Fibroblast of lung (primary cell): ENCODE results near the gene LGI1. TPM values are rescaled to one million over a fixed set of nuclear protein-coding genes. Genes with fewer than 3 reads are reported as not detected.

Source experiments
- DNase-seq, 2 donors: peaks; one replicate each; pipeline versions ENCODE4 v3.0.0 to v3.0.0-alpha.2; 2010; ENCODE audit warnings: low read depth in 2 of 2
- H2AFZ ChIP-seq: 2 replicates; pipeline ENCODE4 v1.5.1; 2012; ENCODE audit warnings: low read length, control low read depth, inconsistent platforms
- H3K27ac ChIP-seq: 2 replicates; pipeline ENCODE4 v1.5.1; 2011; ENCODE audit warnings: low read length, control low read depth; ENCODE audit not compliant: insufficient read depth
- H3K27me3 ChIP-seq: 2 replicates; pipeline ENCODE4 v1.5.1; 2011; ENCODE audit warnings: mild to moderate bottlenecking, low read length; ENCODE audit not compliant: control insufficient read depth, insufficient read depth
- H3K36me3 ChIP-seq: 2 replicates; pipeline ENCODE4 v1.5.1; 2011; ENCODE audit warnings: low read length; ENCODE audit not compliant: control insufficient read depth, insufficient read depth
- H3K4me1 ChIP-seq: 2 replicates; pipeline ENCODE4 v1.5.1; 2011; ENCODE audit warnings: low read length; ENCODE audit not compliant: control insufficient read depth, insufficient read depth; ENCODE audit errors: extremely low read depth
- H3K4me2 ChIP-seq: 2 replicates; pipeline ENCODE4 v1.5.1; 2011; ENCODE audit warnings: low read length, control low read depth; ENCODE audit not compliant: insufficient read depth; ENCODE audit errors: extremely low read depth
- H3K4me3 ChIP-seq, 4 experiments: fragments of 200-600 bp in 1 of 4; sonication (generic) in 1 of 4; replicated peaks in 1 of 4; 2 replicates each; pipeline ENCODE4 v1.5.1; 2011 to 2016; ENCODE audit warnings: low read length in 4 of 4, low read depth in 3 of 4, mild to moderate bottlenecking in 3 of 4, control low read depth in 2 of 4, inconsistent platforms in 1 of 4, mixed read lengths in 1 of 4; ENCODE audit not compliant: insufficient read depth in 1 of 4; ENCODE audit errors: control extremely low read depth in 1 of 4
- H3K79me2 ChIP-seq: 2 replicates; pipeline ENCODE4 v1.5.1; 2012; ENCODE audit warnings: mild to moderate bottlenecking, low read length, inconsistent platforms; ENCODE audit not compliant: control insufficient read depth, insufficient read depth
- H3K9ac ChIP-seq: 2 replicates; pipeline ENCODE4 v1.5.1; 2011; ENCODE audit warnings: mild to moderate bottlenecking, low read length, control low read depth; ENCODE audit not compliant: insufficient read depth
- H3K9me3 ChIP-seq: 2 replicates; pipeline ENCODE4 v1.5.1; 2012; ENCODE audit warnings: low read depth, low read length; ENCODE audit not compliant: control insufficient read depth, insufficient read depth
- H4K20me1 ChIP-seq: 2 replicates; pipeline ENCODE4 v1.5.1; 2011; ENCODE audit warnings: low read length; ENCODE audit not compliant: control insufficient read depth, insufficient read depth; ENCODE audit errors: extremely low read depth
- CTCF ChIP-seq, 2 donors: IDR thresholded peaks in 1 of 2; conservative IDR thresholded peaks in 1 of 2; 1 replicate in 1 of 2; 2 replicates in 1 of 2; pipeline ENCODE4 v1.5.1; 2011 to 2012; ENCODE audit warnings: low read length in 2 of 2, control low read depth in 1 of 2, inconsistent platforms in 1 of 2, low read depth in 1 of 2, mild to moderate bottlenecking in 1 of 2
- EZH2 ChIP-seq: IDR thresholded peaks from 2 replicates; pipeline ENCODE4 v1.5.1; 2012; ENCODE audit warnings: low read length, control low read depth, mild to moderate bottlenecking; ENCODE audit errors: missing control alignments
- polyA plus RNA-seq, 2 donors: library from polyadenylated mRNA; depleted of rRNA in 1 of 2; stranded (reverse) in 1 of 2; unstranded in 1 of 2; fragments of >200 nt; gene quantifications; 2 replicates each; pipeline ENCODE4 v1.2.1, GENCODE V29; 2011 to 2012; ENCODE audit warnings: missing spikeins in 1 of 2
- total RNA-seq: library from RNA; depleted of rRNA; stranded (reverse); fragments of >200 nt; gene quantifications from 2 replicates; pipeline ENCODE4 v1.2.1, GENCODE V29; 2014

The LGI1 gene
- total and polyA plus RNA-seq, 2 donors (not counting 1 experiment from before 2014, with no cell fraction given), result not detected

DNA sequence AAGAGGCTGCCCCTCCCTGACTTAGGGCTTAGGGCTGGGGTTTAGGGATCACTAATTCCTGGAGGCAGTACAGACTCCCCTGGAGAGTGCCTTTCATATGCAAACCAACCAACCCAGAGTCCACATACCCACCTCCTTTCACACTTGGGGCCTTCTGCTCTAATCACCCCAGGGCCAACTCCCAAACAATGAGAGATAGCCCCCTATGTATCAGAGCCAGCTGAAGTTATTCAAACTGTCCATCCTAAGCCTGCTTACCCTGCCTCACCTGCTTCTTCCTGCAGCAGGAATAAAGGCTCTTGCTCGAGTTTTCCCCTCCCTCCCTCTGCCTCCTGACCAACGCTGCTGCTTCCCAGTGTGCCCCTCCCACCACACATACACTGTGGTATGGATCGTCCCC, 84.2 kb downstream of the LGI1 start:
- TF ChIP-seq CTCF (conservative IDR thresholded peaks at IDR 0.05 in 1 of 2, IDR thresholded peaks at IDR 0.05 in 1 of 2; ENCODE audit: low read depth in 1 of 2, low read length in 2 of 2), result no peak
- no peak for TF ChIP-seq EZH2
- peaks cover 4% of the 10 kb centered on the region for H3K27me3 ChIP-seq
- no peak overlapping the region for H3K4me2 ChIP-seq
- H3K9ac ChIP-seq, result no peak overlapping the region
- DNase-seq, result no peak
- no peaks in the 10 kb centered on the region for H3K79me2 ChIP-seq
- H3K9me3 ChIP-seq, result no peaks in the 10 kb centered on the region
- H3K36me3 ChIP-seq, result no peaks in the 10 kb centered on the region
- no peaks in the 10 kb centered on the region for H4K20me1 ChIP-seq
- no peak overlapping the region for H3K27ac ChIP-seq
- H2AFZ ChIP-seq, result no peak overlapping the region
- H3K4me3 ChIP-seq, result no peak overlapping the region
- no peaks in the 10 kb centered on the region for H3K4me1 ChIP-seq

- no peak for DNase-seq
- Histone ChIP-seq H3K4me2 (no peak overlapping the region), H4K20me1 (no peaks in the 10 kb centered on the region), H3K9me3 (no peaks in the 10 kb centered on the region), H3K27ac (no peak overlapping the region), H3K36me3 (no peaks in the 10 kb centered on the region), H3K27me3 (peaks cover 8% of the 10 kb centered on the region), H3K4me3 (no peak overlapping the region), H3K79me2 (no peaks in the 10 kb centered on the region), H3K4me1 (no peaks in the 10 kb centered on the region), H2AFZ (no peak overlapping the region), H3K9ac (no peak overlapping the region)
- TF ChIP-seq EZH2 (no peak), CTCF (conservative IDR thresholded peaks at IDR 0.05 in 1 of 2, IDR thresholded peaks at IDR 0.05 in 1 of 2; ENCODE audit: low read depth in 1 of 2, low read length in 2 of 2) (no peak)
Observed at GRCh38 chr10:93844979-93845626, 87.4 kb downstream of the LGI1 start.

Other genes starting within 250 kb of the LGI1 start
- gene FFAR4, start 191.3 kb upstream of the LGI1 start, total RNA-seq, result not detected in 2 replicates
- not detected in 2 replicates for gene FFAR4, start 191.3 kb upstream of the LGI1 start, polyA plus RNA-seq
- gene RBP4, start 156.7 kb upstream of the LGI1 start, total RNA-seq, result not detected in 2 replicates
- 0.28 TPM in 1 of 2 replicates, not detected in the other for gene RBP4, start 156.7 kb upstream of the LGI1 start, polyA plus RNA-seq
- not detected in 2 replicates for gene PDE6C, start 145.4 kb upstream of the LGI1 start, total RNA-seq
- gene PDE6C, start 145.4 kb upstream of the LGI1 start, polyA plus RNA-seq, result not detected in 2 replicates
- 6.9 and 9.4 TPM in 2 replicates for gene FRA10AC1, start 55.3 kb upstream of the LGI1 start, total RNA-seq
- gene FRA10AC1, start 55.3 kb upstream of the LGI1 start, polyA plus RNA-seq, result 6.3 and 7.1 TPM in 2 replicates
- 2.1 and 4.0 TPM in 2 replicates for gene SLC35G1, start 136.0 kb downstream of the LGI1 start, total RNA-seq
- gene SLC35G1, start 136.0 kb downstream of the LGI1 start, polyA plus RNA-seq, result 5.7 and 8.1 TPM in 2 replicates
- gene PLCE1, start 236.0 kb downstream of the LGI1 start, total RNA-seq, result 0.33 and 1.0 TPM in 2 replicates
- gene PLCE1, start 236.0 kb downstream of the LGI1 start, polyA plus RNA-seq, result 0.52 and 1.2 TPM in 2 replicates